CD14-positive monocyte (primary cell): Measurements from ENCODE around the gene RPTOR. TPM values are rescaled to one million over a fixed set of nuclear protein-coding genes. Genes with fewer than 3 reads are reported as not detected.

Experiments used
- DNase-seq, 3 donors: peaks; one replicate each; pipeline ENCODE4 v3.0.0-alpha.2; 2011 to 2022
- H2AFZ ChIP-seq: 2 replicates; pipeline ENCODE4 v1.6.0; 2012; ENCODE audit warnings: mild to moderate bottlenecking, low read depth, low read length, inconsistent platforms; ENCODE audit not compliant: insufficient read depth, poor library complexity, severe bottlenecking
- H3K27ac ChIP-seq, 2 donors: 1 replicate in 1 of 2; 2 replicates in 1 of 2; pipeline ENCODE4 v1.5.1; 2012 to 2013; ENCODE audit warnings: low read length in 2 of 2, control low read depth in 1 of 2, inconsistent platforms in 1 of 2, low read depth in 1 of 2, mild to moderate bottlenecking in 1 of 2
- H3K27me3 ChIP-seq, 2 donors: one replicate each; pipeline versions ENCODE4 v1.6.0 to v1.6.1; 2011 to 2013; ENCODE audit warnings: low read length in 2 of 2; ENCODE audit not compliant: control insufficient read depth in 2 of 2, insufficient read depth in 2 of 2
- H3K36me3 ChIP-seq, 2 donors: replicated peaks in 1 of 2; 1 replicate in 1 of 2; 2 replicates in 1 of 2; pipeline versions ENCODE4 v1.5.1 to v1.6.1; 2012 to 2013; ENCODE audit warnings: low read length in 2 of 2, control low read depth in 1 of 2, inconsistent platforms in 1 of 2, mild to moderate bottlenecking in 1 of 2; ENCODE audit not compliant: insufficient read depth in 2 of 2, control insufficient read depth in 1 of 2
- H3K4me1 ChIP-seq, 2 donors: 1 replicate in 1 of 2; 2 replicates in 1 of 2; pipeline versions ENCODE4 v1.5.1 to v1.6.1; 2012 to 2013; ENCODE audit warnings: low read length in 2 of 2, control low read depth in 1 of 2, inconsistent platforms in 1 of 2, mild to moderate bottlenecking in 1 of 2, moderate library complexity in 1 of 2; ENCODE audit not compliant: insufficient read depth in 2 of 2, control insufficient read depth in 1 of 2
- H3K4me2 ChIP-seq: replicated peaks from 2 replicates; pipeline ENCODE3; 2012; ENCODE audit warnings: low read length, moderate library complexity, mild to moderate bottlenecking; ENCODE audit not compliant: poor library complexity, severe bottlenecking; ENCODE audit errors: extremely low read depth
- H3K4me3 ChIP-seq, 3 experiments: fragments of 200-600 bp in 1 of 3; sonication (generic) in 1 of 3; replicated peaks in 1 of 3; 1 replicate in 2 of 3; 2 replicates in 1 of 3; pipeline ENCODE4 v1.5.1; 2011 to 2013; ENCODE audit warnings: low read length in 3 of 3, mild to moderate bottlenecking in 3 of 3, control low read depth in 2 of 3, low read depth in 2 of 3, inconsistent platforms in 1 of 3, moderate library complexity in 1 of 3
- H3K79me2 ChIP-seq: 2 replicates; pipeline ENCODE4 v1.6.0; 2012; ENCODE audit warnings: mild to moderate bottlenecking, control low read depth, inconsistent platforms, low read length, moderate library complexity; ENCODE audit not compliant: insufficient read depth
- H3K9ac ChIP-seq: 2 replicates; pipeline ENCODE4 v1.6.0; 2017; ENCODE audit warnings: low read length, mild to moderate bottlenecking; ENCODE audit not compliant: insufficient read depth, poor library complexity, severe bottlenecking
- H3K9me3 ChIP-seq, 2 donors: replicated peaks in 1 of 2; 1 replicate in 1 of 2; 2 replicates in 1 of 2; pipeline versions ENCODE4 v1.5.1 to v1.6.1; 2012 to 2013; ENCODE audit warnings: low read length in 2 of 2, control low read depth in 1 of 2; ENCODE audit not compliant: control insufficient read depth in 1 of 2, insufficient read depth in 1 of 2
- H4K20me1 ChIP-seq: 2 replicates; pipeline ENCODE4 v1.6.0; 2012; ENCODE audit warnings: mild to moderate bottlenecking, low read length, control low read depth, moderate library complexity; ENCODE audit not compliant: insufficient read depth
- H3K27ac Mint-ChIP-seq, 7 donors: one replicate each; pipeline ENCODE4 v1.8.0; 2020; ENCODE audit warnings: mild to moderate bottlenecking in 7 of 7, mixed read lengths in 7 of 7, moderate library complexity in 6 of 7, inconsistent platforms in 2 of 7
- H3K27me3 Mint-ChIP-seq, 3 donors: one replicate each; pipeline ENCODE4 v1.8.0; 2021 to 2022; ENCODE audit warnings: low read depth in 3 of 3, mild to moderate bottlenecking in 3 of 3, mixed read lengths in 3 of 3, moderate library complexity in 3 of 3, inconsistent platforms in 1 of 3
- H3K36me3 Mint-ChIP-seq, 2 donors: one replicate each; pipeline ENCODE4 v1.8.0; 2020; ENCODE audit warnings: mixed read lengths in 2 of 2, inconsistent platforms in 1 of 2, mild to moderate bottlenecking in 1 of 2
- H3K4me1 Mint-ChIP-seq: one replicate; pipeline ENCODE4 v1.8.0; 2020; ENCODE audit warnings: mild to moderate bottlenecking, mixed read lengths
- H3K4me3 Mint-ChIP-seq, 2 donors: one replicate each; pipeline ENCODE4 v1.8.0; 2020; ENCODE audit warnings: mild to moderate bottlenecking in 2 of 2, mixed read lengths in 2 of 2, moderate library complexity in 1 of 2
- H3K9me3 Mint-ChIP-seq, 7 donors: one replicate each; pipeline ENCODE4 v1.8.0; 2020 to 2022; ENCODE audit warnings: mixed read lengths in 7 of 7, mild to moderate bottlenecking in 6 of 7, moderate library complexity in 6 of 7, inconsistent platforms in 2 of 7
- CTCF ChIP-seq: fragments of 200-600 bp; IDR thresholded peaks from one replicate; pipeline ENCODE4 v1.8.0; 2022; ENCODE audit warnings: antibody characterized with exemption, mild to moderate bottlenecking
- WGBS: methylation state at CpG from one replicate; pipeline ENCODE4 v1.1.5; 2013; ENCODE audit warnings: missing lambda C conversion rate; ENCODE audit not compliant: insufficient coverage; 5-methylcytosine and 5-hydroxymethylcytosine counted together
- intact Hi-C, 2 donors: fragments of 100-400 bp; cut with micrococcal nuclease; formaldehyde crosslinking; loops; one replicate each; pipeline versions ENCODE4 v1.15.0 to v1.15.1; 2023
- polyA plus RNA-seq, 3 donors: library from polyadenylated mRNA; depleted of rRNA in 1 of 3; unstranded in 2 of 3; stranded (reverse) in 1 of 3; fragments of 300-500 nt in 2 of 3; fragments of >200 nt in 1 of 3; fragmentation: Illumina TruSeq in 2 of 3; gene quantifications; 1 replicate in 2 of 3; 2 replicates in 1 of 3; pipeline ENCODE4 v1.2.3, GENCODE V29; 2012 to 2021

The RPTOR gene
- polyA plus RNA-seq, 3 donors, result 1.1 to 8.7 (median 2.6) TPM

GRCh38 chr17:80831491-80831890 is 286.9 kb downstream of the RPTOR start:
- Histone ChIP-seq H3K27ac (no peak overlapping the region), H3K9me3 (no peaks in the 10 kb centered on the region), H3K79me2 (no peaks in the 10 kb centered on the region), H4K20me1 (no peaks in the 10 kb centered on the region), H3K9ac (no peak overlapping the region), H3K4me2 (no peak overlapping the region), H3K4me3 (no peak overlapping the region), H3K4me1 (peaks cover 13 to 26% of the 10 kb centered on the region in 2 donors), H2AFZ (no peak overlapping the region), H3K36me3 (peaks cover 3 to 8% of the 10 kb centered on the region in 2 donors), H3K27me3 (no peaks in the 10 kb centered on the region)
- Mint-ChIP-seq H3K27ac (peak overlapping the region in 3 of 7 donors; percentile 54 to 99 (median 98)), H3K27me3 (peaks cover 0 to 2% (median 0%) of the 10 kb centered on the region in 3 donors), H3K9me3 (peaks cover 0 to 3% (median 0%) of the 10 kb centered on the region in 7 donors), H3K4me1 (peaks cover 31% of the 10 kb centered on the region), H3K36me3 (peaks cover 18 to 24% of the 10 kb centered on the region in 2 donors), H3K4me3 (no peak overlapping the region)
- intact Hi-C loops, result no loop called here
- TF ChIP-seq CTCF, result no peak
- peak in 1 of 3 donors; percentile 57 for DNase-seq
- WGBS, result 96% methylated on average over 5 of the region's 6 CpGs

- peaks cover 23% of the 10 kb centered on the region for H3K4me1 Mint-ChIP-seq
Measured at GRCh38 chr17:80832266-80832676, 287.6 kb downstream of the RPTOR start.

More at GRCh38 chr17:80832266-80832676, 287.6 kb downstream of the RPTOR start:
- TF ChIP-seq CTCF, result no peak
- no peaks in the 10 kb centered on the region for H3K9me3 ChIP-seq
- peak overlapping the region; percentile 53 to 75 (median 66) for H3K4me3 ChIP-seq
- no peaks in the 10 kb centered on the region for H3K79me2 ChIP-seq
- no peak for DNase-seq
- Mint-ChIP-seq H3K4me3 (peak overlapping the region; percentile 91 to 93), H3K9me3 (peaks cover 0 to 3% (median 0%) of the 10 kb centered on the region in 7 donors), H3K27ac (peak overlapping the region; percentile 93 to 99 (median 97)), H3K36me3 (peaks cover 15 to 24% of the 10 kb centered on the region in 2 donors), H3K27me3 (no peaks in the 10 kb centered on the region)
- H3K36me3 ChIP-seq, result peaks cover 3 to 8% of the 10 kb centered on the region in 2 donors
- no peaks in the 10 kb centered on the region for H4K20me1 ChIP-seq
- H3K4me2 ChIP-seq, result peak overlapping the region; percentile 61
- H2AFZ ChIP-seq, result peak overlapping the region; percentile 58
- intact Hi-C loops, result loop anchor here in 1 of 2 donors (2.0 kb wide), 1 partner anchor 51 kb away; no protein-coding TSS in a partner anchor
- 90% methylated on average over 9 of the region's 12 CpGs for WGBS
- no peaks in the 10 kb centered on the region for H3K27me3 ChIP-seq
- peak overlapping the region; percentile 78 for H3K9ac ChIP-seq
- H3K4me1 ChIP-seq, result peaks cover 13 to 18% of the 10 kb centered on the region in 2 donors
- H3K27ac ChIP-seq, result peak overlapping the region; percentile 60 to 91
